K562 (cell line): ENCODE measurements around the gene CRIM1. TPM values are rescaled to one million over a fixed set of nuclear protein-coding genes. Genes with fewer than 3 reads are reported as not detected.

Source experiments
- ATAC-seq: fragments of 200-7000 bp; cut with Tn5 transposase; 3 replicates; pipeline ENCODE4 v1.9.1; 2020; ENCODE audit warnings: moderate library complexity
- BruUV-seq: library from RNA; stranded (reverse); fragments of 400-500 nt; replicated peaks from 2 replicates; lab custom pipeline; 2021; lab: Mats Ljungman, UMichigan
- CTCF ChIA-PET: fragments of 300-600 bp; formaldehyde crosslinking; extraction: SDS; loops from one replicate; lab custom pipeline; 2021; ENCODE audit warnings: low intra/inter-chr PET ratio; lab: Yijun Ruan, JAX
- POLR2A ChIA-PET: fragments of 300-600, 350-650 bp; sonication (Branson Sonifier 250); formaldehyde crosslinking; extraction: SDS; loops from one replicate; lab custom pipeline; 2021; ENCODE audit warnings: antibody characterized with exemption, inconsistent platforms; lab: Yijun Ruan, JAX
- DNase-seq, 4 experiments: peaks; one replicate each; pipeline versions ENCODE4 v3.0.0 to v3.0.0-alpha.2; 2011 to 2018; ENCODE audit warnings: low spot score in 3 of 4, mixed read lengths in 3 of 4; ENCODE audit errors: extremely low read depth in 1 of 4
- FAIRE-seq: peaks from 2 replicates; lab custom pipeline; 2011; peaks lifted over from hg19 to GRCh38; lab: Jason Lieb, UNC
- H2AFZ ChIP-seq: 2 replicates; pipeline ENCODE4 v1.6.0; 2011; ENCODE audit warnings: low read depth, low read length, control low read depth, inconsistent platforms
- H3K27ac ChIP-seq: fragments of 200-600 bp; 3 replicates; pipeline ENCODE4 v1.8.0; 2011; ENCODE audit warnings: low read depth, mild to moderate bottlenecking, control low read depth, inconsistent platforms, low read length, moderate library complexity, mixed read lengths; ENCODE audit errors: extremely low read depth
- H3K27me3 ChIP-seq, 2 experiments: fragments of 300-600 bp in 1 of 2; 2 replicates in 1 of 2; 3 replicates in 1 of 2; pipeline versions ENCODE4 v1.6.0 to v1.8.0; 2011; ENCODE audit warnings: inconsistent platforms in 2 of 2, low read length in 2 of 2, mild to moderate bottlenecking in 1 of 2, mixed read lengths in 1 of 2, moderate library complexity in 1 of 2; ENCODE audit not compliant: control insufficient read depth in 2 of 2, insufficient read depth in 2 of 2
- H3K36me3 ChIP-seq: fragments of 300-600 bp; 3 replicates; pipeline ENCODE4 v1.8.0; 2011; ENCODE audit warnings: mild to moderate bottlenecking, low read length, inconsistent platforms; ENCODE audit not compliant: control insufficient read depth, insufficient read depth
- H3K4me1 ChIP-seq, 2 experiments: fragments of 200-600 bp in 1 of 2; replicated peaks in 1 of 2; 2 replicates in 1 of 2; 3 replicates in 1 of 2; pipeline versions ENCODE4 v1.5.1 to v1.8.0; 2011; ENCODE audit warnings: inconsistent platforms in 2 of 2, low read length in 2 of 2, mild to moderate bottlenecking in 1 of 2, mixed read lengths in 1 of 2, moderate library complexity in 1 of 2; ENCODE audit not compliant: control insufficient read depth in 2 of 2, insufficient read depth in 2 of 2
- H3K4me2 ChIP-seq: 2 replicates; pipeline ENCODE4 v1.6.1; 2011; ENCODE audit warnings: low read length, control low read depth, inconsistent platforms, mixed read lengths; ENCODE audit not compliant: insufficient read depth
- H3K4me3 ChIP-seq: fragments of 200-600 bp; sonication (generic), shearing (Covaris generic); 2 replicates; pipeline ENCODE4 v1.5.1; 2016; ENCODE audit warnings: control low read depth, inconsistent platforms
- H3K79me2 ChIP-seq: fragments of 200-600 bp; 3 replicates; pipeline ENCODE4 v1.8.0; 2011; ENCODE audit warnings: low read length, inconsistent platforms; ENCODE audit not compliant: control insufficient read depth, insufficient read depth
- H3K9ac ChIP-seq, 2 experiments: 2 replicates each; pipeline versions ENCODE4 v1.6.0 to v1.6.1; 2011; ENCODE audit warnings: low read depth in 2 of 2, low read length in 2 of 2, control low read depth in 1 of 2, inconsistent platforms in 1 of 2, mild to moderate bottlenecking in 1 of 2, mixed read lengths in 1 of 2; ENCODE audit not compliant: insufficient read depth in 1 of 2
- H3K9me1 ChIP-seq: one replicate; pipeline ENCODE4 v1.6.0; 2011; ENCODE audit warnings: inconsistent platforms, mild to moderate bottlenecking, low read length, moderate library complexity; ENCODE audit not compliant: control insufficient read depth, insufficient read depth
- H3K9me3 ChIP-seq: replicated peaks from 2 replicates; pipeline ENCODE4 v1.5.1; 2011; ENCODE audit warnings: low read depth, low read length, inconsistent platforms; ENCODE audit not compliant: control insufficient read depth, insufficient read depth
- H4K20me1 ChIP-seq: replicated peaks from 2 replicates; pipeline ENCODE4 v1.6.1; 2011; ENCODE audit warnings: low read length, inconsistent platforms, mixed read lengths; ENCODE audit not compliant: control insufficient read depth, insufficient read depth
- ATF2 ChIP-seq: sonication (generic); formaldehyde crosslinking; IDR thresholded peaks from 2 replicates; pipeline ENCODE4 v1.8.1; 2022; ENCODE audit warnings: missing genetic modification reagents
- CEBPZ ChIP-seq: fragments of 150-350 bp; IDR thresholded peaks from 2 replicates; pipeline ENCODE4 v1.6.1; 2014; ENCODE audit warnings: low read depth, mild to moderate bottlenecking, low read length, borderline replicate concordance
- GTF3C2 ChIP-seq: IDR thresholded peaks from 3 replicates; pipeline ENCODE4 v1.6.1; 2011; ENCODE audit warnings: borderline replicate concordance, mild to moderate bottlenecking, moderate library complexity; ENCODE audit not compliant: insufficient read length; ENCODE audit errors: extremely low read depth
- JUNB ChIP-seq: fragments of 450-650 bp; formaldehyde crosslinking; conservative IDR thresholded peaks from 2 replicates; pipeline ENCODE4 v1.4.0; 2020; ENCODE audit warnings: mild to moderate bottlenecking
- MBD2 ChIP-seq: sonication (generic); IDR thresholded peaks from 2 replicates; pipeline ENCODE4 v1.6.1; 2016; ENCODE audit warnings: low read depth, borderline replicate concordance
- ZNF384 ChIP-seq: IDR thresholded peaks from 2 replicates; pipeline ENCODE4 v1.6.1; 2012; ENCODE audit warnings: low read depth, low read length, improper control_type of control experiment
- ZNF668 ChIP-seq: fragments of 250-450 bp; sonication (Bioruptor Pico); IDR thresholded peaks from 2 replicates; pipeline ENCODE4 v1.8.0; 2022; ENCODE audit warnings: mild to moderate bottlenecking, inconsistent platforms
- WGBS: fragments of 100-300 bp; shearing (Covaris generic); methylation state at CpG from one replicate; pipeline ENCODE4 v1.1.6; 2016; ENCODE audit warnings: low coverage, mixed read lengths; ENCODE audit not compliant: insufficient coverage; ENCODE audit errors: missing lambda C conversion rate; 5-methylcytosine and 5-hydroxymethylcytosine counted together
- in situ Hi-C: fragments of 300-500 bp; cut with MboI; formaldehyde crosslinking; loops from 4 replicates; pipeline ENCODE4 v1.15.0; 2018; ENCODE audit warnings: inconsistent platforms, mixed read lengths
- intact Hi-C: fragments of 100-400 bp; cut with micrococcal nuclease; formaldehyde crosslinking; loops from 2 replicates; pipeline ENCODE4 v1.14.2; 2022
- polyA plus RNA-seq, 8 experiments: library from polyadenylated mRNA; depleted of rRNA in 4 of 8; stranded (reverse) in 5 of 8; unstranded in 3 of 8; fragments of >200 nt; fragmentation: Nextera tagmentation in 2 of 8; fragmentation: Illumina TruSeq in 1 of 8; extraction: Ambion mirVana in 2 of 8; extraction: Trizol in 1 of 8; gene quantifications; 2 replicates each; pipeline versions ENCODE4 v1.2.1 to v1.2.3, GENCODE V29; 2011 to 2014; ENCODE audit warnings: inconsistent platforms in 1 of 8, missing spikeins in 1 of 8
- total RNA-seq, 7 experiments: library from RNA; depleted of rRNA in 6 of 7; stranded (reverse); fragments of >200 nt in 6 of 7; fragmentation: Illumina TruSeq in 2 of 7; extraction: Trizol in 2 of 7; gene quantifications; 2 replicates each; pipeline versions ENCODE4 v1.2.1 to v1.2.3, GENCODE V29; 2011 to 2021; ENCODE audit warnings: low replicate concordance in 1 of 7

CRIM1 gene
- total and polyA plus RNA-seq, 9 of the 15 experiments (the other 6 are each of a cell fraction or from before 2014, with no cell fraction given) = 0.01 to 0.36 (median 0.06) TPM; not detected in 1

GRCh38 chr2:36578343-36579296 lies 223.0 kb downstream of the CRIM1 start:
- H3K79me2 ChIP-seq = no peaks in the 10 kb centered on the region
- TF ChIP-seq ZNF384 (no peak), JUNB (no peak), ATF2 (CRISPR knock-in tag) (no peak), MBD2 (no peak), CEBPZ (no peak), GTF3C2 (no peak), ZNF668 (CRISPR knock-in tag) (no peak)

More at GRCh38 chr2:36578343-36579296, 223.0 kb downstream of the CRIM1 start:
- no peaks in the 10 kb centered on the region for H3K4me1 ChIP-seq
- no peaks in the 10 kb centered on the region for H3K27me3 ChIP-seq
- ChIA-PET CTCF (no interaction called here), POLR2A (interaction anchor here (1.3 kb wide), 1 partner anchor 9 kb away, joined by 3 read pairs; no protein-coding TSS in a partner anchor)
- no peaks in the 10 kb centered on the region for H4K20me1 ChIP-seq
- H3K9ac ChIP-seq = no peak overlapping the region
- H3K27ac ChIP-seq = no peak overlapping the region
- no peak overlapping the region for H2AFZ ChIP-seq
- ATAC-seq = no peak
- no peak overlapping the region for H3K4me2 ChIP-seq
- FAIRE-seq = no peak
- no peaks in the 10 kb centered on the region for H3K9me3 ChIP-seq
- no peak overlapping the region for H3K4me3 ChIP-seq
- BruUV-seq = no TSS peak
- in situ Hi-C loops (no loop called here), intact Hi-C loops (no loop called here)
- no peaks in the 10 kb centered on the region for H3K9me1 ChIP-seq
- 83% methylated on average over 10 of the region's 10 CpGs for WGBS
- no peak for DNase-seq
- H3K36me3 ChIP-seq = peaks cover 65% of the 10 kb centered on the region
